HepG2 (cell line): ENCODE measurements around the gene CNBD2. TPM values are rescaled to one million over a fixed set of nuclear protein-coding genes. Genes with fewer than 3 reads are reported as not detected.

Experiments
- AGO1 ChIP-seq: fragments of 200-400 bp; formaldehyde crosslinking; IDR thresholded peaks from 2 replicates; pipeline ENCODE4 v1.6.1; 2017; ENCODE audit warnings: mild to moderate bottlenecking, low read depth, low read length, moderate library complexity; ENCODE audit not compliant: poor library complexity, severe bottlenecking
- EEA1 ChIP-seq: sonication (generic); formaldehyde crosslinking; IDR thresholded peaks from 2 replicates; pipeline ENCODE4 v1.5.1; 2020; ENCODE audit warnings: mild to moderate bottlenecking, missing genetic modification reagents, borderline replicate concordance
- FOXA1 ChIP-seq, 2 experiments: fragments of 450-650 bp in 1 of 2; sonication (generic) in 1 of 2; formaldehyde crosslinking in 1 of 2; IDR thresholded peaks; 2 replicates each; pipeline versions ENCODE4 v1.4.0 to v1.6.1; 2016 to 2020; ENCODE audit warnings: missing genetic modification reagents in 1 of 2
- HOXA3 ChIP-seq: sonication (generic); formaldehyde crosslinking; IDR thresholded peaks from 2 replicates; pipeline ENCODE4 v1.5.0; 2020; ENCODE audit warnings: missing genetic modification reagents
- MED1 ChIP-seq: sonication (generic); formaldehyde crosslinking; IDR thresholded peaks from 2 replicates; pipeline ENCODE4 v1.4.0; 2020; ENCODE audit warnings: missing genetic modification reagents
- NFATC3 ChIP-seq: sonication (generic); formaldehyde crosslinking; IDR thresholded peaks from 2 replicates; pipeline ENCODE4 v1.5.1; 2020; ENCODE audit warnings: mild to moderate bottlenecking, missing genetic modification reagents
- POLR2A ChIP-seq, 2 experiments: IDR thresholded peaks; 2 replicates each; pipeline ENCODE4 v1.6.1; 2011; ENCODE audit warnings: low read depth in 2 of 2, low read length in 2 of 2, mild to moderate bottlenecking in 1 of 2, moderate library complexity in 1 of 2; ENCODE audit not compliant: insufficient read depth in 1 of 2
- RARA ChIP-seq: IDR thresholded peaks from 2 replicates; pipeline ENCODE4 v1.6.1; 2016; ENCODE audit warnings: missing genetic modification reagents, missing compliant biosample characterization
- SMAD1 ChIP-seq: sonication (generic); formaldehyde crosslinking; IDR thresholded peaks from 2 replicates; pipeline ENCODE4 v1.4.0; 2020; ENCODE audit warnings: missing genetic modification reagents, low read depth, mild to moderate bottlenecking, borderline replicate concordance
- SRY ChIP-seq: sonication (generic); formaldehyde crosslinking; IDR thresholded peaks from 2 replicates; pipeline ENCODE4 v1.8.0; 2022; ENCODE audit warnings: mild to moderate bottlenecking, missing genetic modification reagents
- STAT5B ChIP-seq: sonication (generic); formaldehyde crosslinking; IDR thresholded peaks from 2 replicates; pipeline ENCODE4 v1.4.0; 2020; ENCODE audit warnings: missing genetic modification reagents
- ZBTB10 ChIP-seq: sonication (generic); formaldehyde crosslinking; IDR thresholded peaks from 2 replicates; pipeline ENCODE4 v1.4.0; 2020; ENCODE audit warnings: missing genetic modification reagents, borderline replicate concordance
- ZFP36L1 ChIP-seq: sonication (generic); formaldehyde crosslinking; IDR thresholded peaks from 2 replicates; pipeline ENCODE4 v1.8.0; 2022; ENCODE audit warnings: mild to moderate bottlenecking, missing genetic modification reagents, moderate library complexity
- ZNF275 ChIP-seq: sonication (generic); formaldehyde crosslinking; IDR thresholded peaks from 2 replicates; pipeline ENCODE4 v1.8.0; 2022; ENCODE audit warnings: missing genetic modification reagents, mild to moderate bottlenecking, inconsistent platforms, borderline replicate concordance
- ZNF282 ChIP-seq: fragments of 450-650 bp; IDR thresholded peaks from 2 replicates; pipeline ENCODE4 v1.6.1; 2018; ENCODE audit not compliant: partially characterized antibody
- ZNF605 ChIP-seq: sonication (generic); formaldehyde crosslinking; IDR thresholded peaks from 2 replicates; pipeline ENCODE4 v1.8.0; 2022; ENCODE audit warnings: mild to moderate bottlenecking, missing genetic modification reagents
- ZNF75D ChIP-seq: sonication (generic); formaldehyde crosslinking; IDR thresholded peaks from 2 replicates; pipeline ENCODE4 v1.8.1; 2023; ENCODE audit warnings: missing genetic modification reagents, mild to moderate bottlenecking, borderline replicate concordance
- ZNF773 ChIP-seq: sonication (generic); formaldehyde crosslinking; IDR thresholded peaks from 2 replicates; pipeline ENCODE4 v1.4.0; 2020; ENCODE audit warnings: missing genetic modification reagents, borderline replicate concordance
- ZNF784 ChIP-seq: sonication (generic); formaldehyde crosslinking; IDR thresholded peaks from 2 replicates; pipeline ENCODE4 v1.5.1; 2020; ENCODE audit warnings: missing genetic modification reagents, mild to moderate bottlenecking, borderline replicate concordance
- ZNF800 ChIP-seq: sonication (generic); formaldehyde crosslinking; IDR thresholded peaks from 2 replicates; pipeline ENCODE4 v1.4.0; 2020; ENCODE audit warnings: missing genetic modification reagents
- ZSCAN22 ChIP-seq: sonication (generic); formaldehyde crosslinking; IDR thresholded peaks from 2 replicates; pipeline ENCODE4 v1.4.0; 2020; ENCODE audit warnings: mild to moderate bottlenecking, missing genetic modification reagents
- polyA plus RNA-seq, 8 experiments: library from polyadenylated mRNA; depleted of rRNA in 3 of 8; stranded (reverse) in 7 of 8; unstranded in 1 of 8; fragments of >200 nt; fragmentation: Illumina TruSeq in 4 of 8; extraction: Trizol in 4 of 8; gene quantifications; 2 replicates each; pipeline versions ENCODE4 v1.2.1 to v1.2.3, GENCODE V29; 2011 to 2016; ENCODE audit warnings: low read depth in 4 of 8, missing spikeins in 1 of 8, mixed read lengths in 1 of 8; ENCODE audit not compliant: insufficient read depth in 1 of 8
- total RNA-seq, 5 experiments: library from RNA; depleted of rRNA; stranded (reverse); fragments of >200 nt; fragmentation: Illumina TruSeq; extraction: Trizol; gene quantifications; 2 replicates each; pipeline ENCODE4 v1.2.3, GENCODE V29; 2016; ENCODE audit warnings: low read depth in 1 of 5
- TF ChIP-seq, protein P1 (sequence below): sonication (generic); IDR thresholded peaks from 2 replicates; pipeline ENCODE4 v1.6.1; 2016; ENCODE audit warnings: low read depth, borderline replicate concordance

Gene CNBD2
- total and polyA plus RNA-seq, 2 of the 13 experiments (the other 11 are each of a cell fraction or from before 2014, with no cell fraction given), result 12.4 to 22.8 TPM

GRCh38 chr20:35954200-35954906 is 14.0 kb upstream of the CNBD2 start, which contains the start of gene SCAND1 (continued):
- peak; percentile 60; the same call in 1 of the 2 replicates for TF ChIP-seq ZBTB10 (CRISPR knock-in tag)
- peak; percentile 74; the same call in 1 of the 2 replicates for TF ChIP-seq NFATC3 (CRISPR knock-in tag)
- TF ChIP-seq ZNF800 (CRISPR knock-in tag), result peak; percentile 95
- TF ChIP-seq MED1 (CRISPR knock-in tag), result peak; percentile 93
- TF ChIP-seq ZNF282, result no peak
- peak; percentile 74 for TF ChIP-seq AGO1
- peak; percentile 71 for TF ChIP-seq RARA
- peak; percentile 97 for TF ChIP-seq POLR2A (IDR thresholded peaks at IDR 0.05; ENCODE audit: insufficient read depth in 1 of 2, low read depth in 2 of 2, low read length in 2 of 2)
- no peak for TF ChIP-seq FOXA1 (IDR thresholded peaks at IDR 0.05)
- TF ChIP-seq FOXA1 (CRISPR knock-in tag; IDR thresholded peaks at IDR 0.05), result peak; percentile 41
- peak; percentile 97 for TF ChIP-seq HOXA3 (CRISPR knock-in tag)
- TF ChIP-seq ZFP36L1 (CRISPR knock-in tag), result peak; percentile 98
- peak; percentile 99 for TF ChIP-seq ZNF605 (CRISPR knock-in tag)
- peak; percentile 51; the same call in 1 of the 2 replicates for TF ChIP-seq STAT5B (CRISPR knock-in tag)
- peak; percentile 98 for TF ChIP-seq ZNF784
- TF ChIP-seq ZNF75D (CRISPR knock-in tag), result peak; percentile 62; the same call in 1 of the 2 replicates
- TF ChIP-seq EEA1, result 0 out of 2 replicates have a peak, but pooled peaks have one; percentile 12
- peak; percentile 88 for TF ChIP-seq SRY (CRISPR knock-in tag)
- TF ChIP-seq ZNF275 (CRISPR knock-in tag), result peak; percentile 99
- TF ChIP-seq ZSCAN22 (CRISPR knock-in tag), result no peak; the same call in 1 of the 2 replicates
- 0 out of 2 replicates have a peak, but pooled peaks have one; percentile 73 for TF ChIP-seq ZNF773 (CRISPR knock-in tag)
- TF ChIP-seq, protein P1, sequence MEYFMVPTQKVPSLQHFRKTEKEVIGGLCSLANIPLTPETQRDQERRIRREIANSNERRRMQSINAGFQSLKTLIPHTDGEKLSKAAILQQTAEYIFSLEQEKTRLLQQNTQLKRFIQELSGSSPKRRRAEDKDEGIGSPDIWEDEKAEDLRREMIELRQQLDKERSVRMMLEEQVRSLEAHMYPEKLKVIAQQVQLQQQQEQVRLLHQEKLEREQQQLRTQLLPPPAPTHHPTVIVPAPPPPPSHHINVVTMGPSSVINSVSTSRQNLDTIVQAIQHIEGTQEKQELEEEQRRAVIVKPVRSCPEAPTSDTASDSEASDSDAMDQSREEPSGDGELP, result peak; percentile 73; the same call in 1 of the 2 replicates
- peak; percentile 97; the same call in 1 of the 2 replicates for TF ChIP-seq SMAD1
